Astrocyte (in vitro differentiated cells and primary cell): Measurements from ENCODE around the gene ATXN2.

Source experiments
- EZH2 ChIP-seq: IDR thresholded peaks from 2 replicates; pipeline ENCODE4 v1.6.1; 2012; ENCODE audit warnings: mild to moderate bottlenecking, low read length, inconsistent platforms; ENCODE audit not compliant: insufficient read depth
- TF ChIP-seq, protein P1 (sequence below): IDR thresholded peaks from 2 replicates; pipeline ENCODE4 v1.5.1; 2011; ENCODE audit warnings: low read depth, mild to moderate bottlenecking, inconsistent platforms, low read length, moderate library complexity; ENCODE audit not compliant: insufficient read depth

DNA sequence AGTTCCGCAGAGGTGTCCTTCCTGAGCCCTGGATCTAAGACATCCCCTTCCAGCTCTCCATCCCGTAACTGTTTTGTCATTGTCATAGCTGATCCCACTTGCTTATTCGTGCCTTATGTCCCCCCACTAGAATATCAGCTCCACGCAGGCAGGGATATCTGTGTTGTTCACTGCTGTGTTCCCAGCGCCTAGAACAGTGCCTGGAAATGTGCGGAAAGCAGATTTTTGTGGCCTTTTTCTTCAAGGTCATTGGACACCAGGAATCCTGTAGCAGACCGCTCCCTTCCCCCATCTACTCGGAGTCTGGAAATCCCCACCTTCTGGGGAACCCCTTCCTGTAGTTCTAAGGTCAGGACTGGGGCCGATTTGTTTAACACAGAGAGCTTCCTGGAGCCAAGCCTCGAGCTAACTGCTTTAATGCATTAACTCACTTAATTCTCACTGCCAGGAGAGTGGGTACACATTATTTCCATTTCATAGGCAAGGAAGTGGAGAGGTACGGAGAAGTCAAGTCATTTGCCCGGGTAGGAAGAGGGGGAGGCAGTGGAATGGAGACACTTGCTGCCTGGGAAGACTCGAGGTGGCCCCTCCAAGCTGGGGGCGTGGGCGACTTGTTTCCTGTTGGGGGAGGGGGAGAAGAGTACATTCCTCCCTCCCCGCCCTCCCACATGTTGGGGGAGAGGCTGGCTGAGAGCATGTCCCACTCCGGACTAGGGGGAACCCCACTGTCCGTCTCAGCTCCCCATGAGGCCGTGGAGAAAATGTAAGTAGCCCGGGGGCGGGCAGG, 194.6 kb downstream of the ATXN2 start:
- TF ChIP-seq, protein P1, sequence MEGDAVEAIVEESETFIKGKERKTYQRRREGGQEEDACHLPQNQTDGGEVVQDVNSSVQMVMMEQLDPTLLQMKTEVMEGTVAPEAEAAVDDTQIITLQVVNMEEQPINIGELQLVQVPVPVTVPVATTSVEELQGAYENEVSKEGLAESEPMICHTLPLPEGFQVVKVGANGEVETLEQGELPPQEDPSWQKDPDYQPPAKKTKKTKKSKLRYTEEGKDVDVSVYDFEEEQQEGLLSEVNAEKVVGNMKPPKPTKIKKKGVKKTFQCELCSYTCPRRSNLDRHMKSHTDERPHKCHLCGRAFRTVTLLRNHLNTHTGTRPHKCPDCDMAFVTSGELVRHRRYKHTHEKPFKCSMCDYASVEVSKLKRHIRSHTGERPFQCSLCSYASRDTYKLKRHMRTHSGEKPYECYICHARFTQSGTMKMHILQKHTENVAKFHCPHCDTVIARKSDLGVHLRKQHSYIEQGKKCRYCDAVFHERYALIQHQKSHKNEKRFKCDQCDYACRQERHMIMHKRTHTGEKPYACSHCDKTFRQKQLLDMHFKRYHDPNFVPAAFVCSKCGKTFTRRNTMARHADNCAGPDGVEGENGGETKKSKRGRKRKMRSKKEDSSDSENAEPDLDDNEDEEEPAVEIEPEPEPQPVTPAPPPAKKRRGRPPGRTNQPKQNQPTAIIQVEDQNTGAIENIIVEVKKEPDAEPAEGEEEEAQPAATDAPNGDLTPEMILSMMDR: no peak
- no peak for TF ChIP-seq EZH2
